ENCODE data around the gene E4F1. TPM values are rescaled to one million over a fixed set of nuclear protein-coding genes. Genes with fewer than 3 reads are reported as not detected.

Gene E4F1
- total RNA-seq, 1 donor from 2014 or later = 21.0 TPM

- H3K4me1 ChIP-seq = peaks cover 23% of the 10 kb centered on the region
- DNase-seq = peak; percentile 91
- peak; percentile 92 to 97 for ATAC-seq
- H3K27me3 ChIP-seq (ENCODE audit: low read depth) = no peaks in the 10 kb centered on the region
- intact Hi-C loops (cut with DNase I) = no loop called here
- no peaks in the 10 kb centered on the region for H3K9me3 ChIP-seq
- H3K36me3 ChIP-seq = peaks cover 34% of the 10 kb centered on the region
- TF ChIP-seq, protein P1, sequence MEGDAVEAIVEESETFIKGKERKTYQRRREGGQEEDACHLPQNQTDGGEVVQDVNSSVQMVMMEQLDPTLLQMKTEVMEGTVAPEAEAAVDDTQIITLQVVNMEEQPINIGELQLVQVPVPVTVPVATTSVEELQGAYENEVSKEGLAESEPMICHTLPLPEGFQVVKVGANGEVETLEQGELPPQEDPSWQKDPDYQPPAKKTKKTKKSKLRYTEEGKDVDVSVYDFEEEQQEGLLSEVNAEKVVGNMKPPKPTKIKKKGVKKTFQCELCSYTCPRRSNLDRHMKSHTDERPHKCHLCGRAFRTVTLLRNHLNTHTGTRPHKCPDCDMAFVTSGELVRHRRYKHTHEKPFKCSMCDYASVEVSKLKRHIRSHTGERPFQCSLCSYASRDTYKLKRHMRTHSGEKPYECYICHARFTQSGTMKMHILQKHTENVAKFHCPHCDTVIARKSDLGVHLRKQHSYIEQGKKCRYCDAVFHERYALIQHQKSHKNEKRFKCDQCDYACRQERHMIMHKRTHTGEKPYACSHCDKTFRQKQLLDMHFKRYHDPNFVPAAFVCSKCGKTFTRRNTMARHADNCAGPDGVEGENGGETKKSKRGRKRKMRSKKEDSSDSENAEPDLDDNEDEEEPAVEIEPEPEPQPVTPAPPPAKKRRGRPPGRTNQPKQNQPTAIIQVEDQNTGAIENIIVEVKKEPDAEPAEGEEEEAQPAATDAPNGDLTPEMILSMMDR (IDR thresholded peaks at IDR 0.05) = peak; percentile 38
- H3K4me3 ChIP-seq = peak within 1 kb of the TSS; percentile 86
- H3K27ac ChIP-seq = peak within 1 kb of the TSS; percentile 99
These were observed 18.1 kb upstream of the E4F1 start, which contains the start of gene MLST8 for GRCh38 chr16:2205104-2205966. TSS of gene MLST8 (plus strand) at chr16:2205454. CDS start at chr16:2206086, 632 bp downstream.

DNA sequence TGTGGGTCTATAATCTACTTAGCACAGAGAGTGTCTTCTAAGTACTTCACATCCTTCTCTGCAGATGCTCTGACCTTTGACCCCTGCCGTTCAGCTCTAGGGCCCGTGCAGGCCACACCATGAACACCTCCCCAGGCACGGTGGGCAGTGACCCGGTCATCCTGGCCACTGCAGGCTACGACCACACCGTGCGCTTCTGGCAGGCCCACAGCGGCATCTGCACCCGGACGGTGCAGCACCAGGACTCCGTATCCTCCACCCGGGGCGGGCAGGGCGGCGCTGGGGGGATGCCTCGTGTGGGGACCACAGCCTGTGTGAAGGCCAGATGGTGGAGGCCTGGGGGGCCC, 17.5 kb upstream of the E4F1 start:
- Histone ChIP-seq H3K27ac (peak overlapping the region; percentile 99), H3K27me3 (ENCODE audit: low read depth) (no peaks in the 10 kb centered on the region), H3K9me3 (no peaks in the 10 kb centered on the region), H3K4me1 (peaks cover 23% of the 10 kb centered on the region), H3K36me3 (peaks cover 34% of the 10 kb centered on the region), H3K4me3 (peak overlapping the region; percentile 86)
- TF ChIP-seq, protein P1 (IDR thresholded peaks at IDR 0.05) = no peak
- DNase-seq (peak; percentile 59), ATAC-seq (peak; percentile 8 to 14)
- intact Hi-C loops (cut with DNase I) = no loop called here

- H3K4me3 ChIP-seq = peak overlapping the region; percentile 86
- no peak for ATAC-seq
- TF ChIP-seq, protein P1 (IDR thresholded peaks at IDR 0.05) = no peak
- H3K27ac ChIP-seq = peak overlapping the region; percentile 99
- peaks cover 34% of the 10 kb centered on the region for H3K36me3 ChIP-seq
- no peaks in the 10 kb centered on the region for H3K27me3 ChIP-seq (ENCODE audit: low read depth)
- H3K9me3 ChIP-seq = no peaks in the 10 kb centered on the region
- intact Hi-C loops (cut with DNase I) = no loop called here
- DNase-seq = peak; percentile 41
- H3K4me1 ChIP-seq = peaks cover 23% of the 10 kb centered on the region
These were observed 17.0 kb upstream of the E4F1 start for GRCh38 chr16:2206420-2206779.

DNA sequence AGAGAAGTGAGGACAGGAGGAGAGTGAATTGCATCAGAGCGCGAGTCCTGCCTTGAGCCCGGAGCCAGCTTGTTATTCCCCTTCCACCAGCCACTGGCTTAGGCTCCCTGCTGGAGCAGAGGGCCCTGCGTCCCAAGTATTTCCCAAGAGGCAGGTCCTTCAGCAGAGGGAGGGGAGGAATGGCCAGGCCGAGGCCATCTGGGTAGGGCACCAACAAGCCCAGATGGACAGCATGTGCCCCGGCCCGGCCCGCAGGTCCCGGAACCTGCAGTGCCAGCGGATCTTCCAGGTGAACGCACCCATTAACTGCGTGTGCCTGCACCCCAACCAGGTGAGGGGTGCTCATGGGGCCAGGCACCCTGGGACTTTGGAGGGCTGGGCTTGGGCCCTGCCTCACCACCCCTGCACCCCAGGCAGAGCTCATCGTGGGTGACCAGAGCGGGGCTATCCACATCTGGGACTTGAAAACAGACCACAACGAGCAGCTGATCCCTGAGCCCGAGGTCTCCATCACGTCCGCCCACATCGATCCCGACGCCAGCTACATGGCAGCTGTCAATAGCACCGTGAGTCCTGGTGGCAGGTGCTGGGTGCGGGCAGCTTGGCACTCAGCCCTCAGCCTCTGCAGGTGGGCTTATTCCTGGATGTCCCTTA, 16.5 kb upstream of the E4F1 start:
- intact Hi-C loops (cut with DNase I) = no loop called here
- Histone ChIP-seq H3K27ac (no peak overlapping the region), H3K9me3 (no peaks in the 10 kb centered on the region), H3K27me3 (ENCODE audit: low read depth) (no peaks in the 10 kb centered on the region), H3K36me3 (peaks cover 34% of the 10 kb centered on the region), H3K4me1 (peaks cover 25% of the 10 kb centered on the region), H3K4me3 (no peak overlapping the region)
- TF ChIP-seq, protein P1 (IDR thresholded peaks at IDR 0.05) = no peak
- DNase-seq (peak; percentile 49), ATAC-seq (no peak)

- DNase-seq = no peak
- H3K36me3 ChIP-seq = peaks cover 40% of the 10 kb centered on the region
- no peaks in the 10 kb centered on the region for H3K9me3 ChIP-seq
- TF ChIP-seq, protein P1 (IDR thresholded peaks at IDR 0.05) = no peak
- no peak overlapping the region for H3K27ac ChIP-seq
- H3K4me1 ChIP-seq = peaks cover 35% of the 10 kb centered on the region
- no peak for ATAC-seq
- intact Hi-C loops (cut with DNase I) = no loop called here
- no peaks in the 10 kb centered on the region for H3K27me3 ChIP-seq (ENCODE audit: low read depth)
- no peak overlapping the region for H3K4me3 ChIP-seq
These were observed 15.5 kb upstream of the E4F1 start for GRCh38 chr16:2207872-2208271.

All from lower lobe of right lung (tissue), 2 donors.